OCI-LY1 (cell line): ENCODE results near the gene IFNK.

Source experiments
- EZH2 ChIP-seq: fragments of 200-600 bp; sonication (generic), shearing (Covaris generic); IDR thresholded peaks from 2 replicates; pipeline ENCODE4 v1.8.0; 2017; ENCODE audit warnings: borderline replicate concordance, mixed run types, mild to moderate bottlenecking, antibody characterized with exemption, low read length, moderate library complexity, mixed read lengths
- TF ChIP-seq, protein P1 (sequence below): fragments of 200-600 bp; sonication (generic), shearing (Covaris generic); IDR thresholded peaks from 2 replicates; pipeline ENCODE4 v1.5.1; 2017; ENCODE audit warnings: mild to moderate bottlenecking, antibody characterized with exemption, low read length, moderate library complexity, mixed read lengths

DNA sequence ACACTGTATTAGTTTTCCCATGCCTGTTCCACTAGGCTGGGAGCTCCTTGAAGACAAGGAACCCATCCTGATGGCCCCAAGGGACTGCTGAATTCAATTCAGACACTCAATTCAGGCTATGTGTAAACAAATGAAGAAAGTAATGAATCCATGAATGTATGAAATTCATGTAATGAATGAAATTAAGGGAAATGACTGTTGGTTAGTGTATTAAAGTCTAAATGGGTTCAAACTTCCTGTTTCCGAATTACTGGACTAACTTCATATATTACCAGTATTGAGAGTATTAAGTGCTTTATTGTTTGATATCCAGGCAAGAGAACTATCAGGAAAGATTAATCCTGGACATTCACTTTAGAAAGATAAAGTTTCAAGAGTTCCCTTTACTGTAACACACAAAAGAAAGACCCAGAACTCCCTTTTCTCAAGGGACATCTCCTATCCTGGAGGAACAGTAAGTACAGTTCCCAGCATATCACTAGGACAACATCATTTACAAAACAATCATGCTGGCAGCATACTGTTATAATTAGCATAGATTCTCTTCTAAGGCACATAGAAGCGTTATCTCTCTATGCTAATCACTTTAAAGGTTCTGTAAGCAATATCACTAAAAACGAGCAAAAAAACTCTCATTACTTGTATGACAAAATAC is 28.5 kb upstream of the IFNK start:
- TF ChIP-seq, protein P1, sequence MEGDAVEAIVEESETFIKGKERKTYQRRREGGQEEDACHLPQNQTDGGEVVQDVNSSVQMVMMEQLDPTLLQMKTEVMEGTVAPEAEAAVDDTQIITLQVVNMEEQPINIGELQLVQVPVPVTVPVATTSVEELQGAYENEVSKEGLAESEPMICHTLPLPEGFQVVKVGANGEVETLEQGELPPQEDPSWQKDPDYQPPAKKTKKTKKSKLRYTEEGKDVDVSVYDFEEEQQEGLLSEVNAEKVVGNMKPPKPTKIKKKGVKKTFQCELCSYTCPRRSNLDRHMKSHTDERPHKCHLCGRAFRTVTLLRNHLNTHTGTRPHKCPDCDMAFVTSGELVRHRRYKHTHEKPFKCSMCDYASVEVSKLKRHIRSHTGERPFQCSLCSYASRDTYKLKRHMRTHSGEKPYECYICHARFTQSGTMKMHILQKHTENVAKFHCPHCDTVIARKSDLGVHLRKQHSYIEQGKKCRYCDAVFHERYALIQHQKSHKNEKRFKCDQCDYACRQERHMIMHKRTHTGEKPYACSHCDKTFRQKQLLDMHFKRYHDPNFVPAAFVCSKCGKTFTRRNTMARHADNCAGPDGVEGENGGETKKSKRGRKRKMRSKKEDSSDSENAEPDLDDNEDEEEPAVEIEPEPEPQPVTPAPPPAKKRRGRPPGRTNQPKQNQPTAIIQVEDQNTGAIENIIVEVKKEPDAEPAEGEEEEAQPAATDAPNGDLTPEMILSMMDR, result no peak
- TF ChIP-seq EZH2, result no peak
